Measurements from ENCODE around the gene FAM229B.
A peak's percentile ranks its signal among the peaks of the same experiment; 100 is the strongest.

Gene FAM229B

DNA sequence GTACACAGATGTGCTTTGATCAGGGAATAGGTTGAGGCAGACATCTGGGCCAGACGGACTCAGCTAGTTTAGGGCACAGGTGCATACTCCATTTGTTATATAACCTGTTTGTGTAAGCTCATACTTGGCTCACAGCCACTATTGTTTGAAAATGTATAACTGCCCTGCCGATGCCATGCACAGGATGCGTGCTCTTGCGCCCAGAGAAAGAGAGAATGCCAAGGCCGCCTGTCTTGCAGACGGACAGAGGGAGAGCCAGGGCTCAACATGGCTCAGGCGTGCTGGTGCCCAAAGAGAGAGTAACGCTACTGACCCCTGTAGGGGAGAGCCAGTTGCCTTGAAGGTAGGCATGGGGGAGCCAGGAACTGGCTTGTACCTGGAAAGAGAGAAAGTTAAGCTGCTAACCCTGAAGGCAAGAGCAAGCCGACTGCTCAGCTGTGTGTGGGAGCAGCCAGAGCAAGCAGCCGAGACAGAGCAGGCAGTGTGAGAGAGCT lies 57.7 kb downstream of the FAM229B start:
- no peaks in the 10 kb centered on the region for H3K79me2 ChIP-seq (ENCODE audit: control insufficient read depth, insufficient read depth, low read length)
- no peak overlapping the region for H3K18ac ChIP-seq (ENCODE audit: low read length)
- DNase-seq, result peak; percentile 10

DNA sequence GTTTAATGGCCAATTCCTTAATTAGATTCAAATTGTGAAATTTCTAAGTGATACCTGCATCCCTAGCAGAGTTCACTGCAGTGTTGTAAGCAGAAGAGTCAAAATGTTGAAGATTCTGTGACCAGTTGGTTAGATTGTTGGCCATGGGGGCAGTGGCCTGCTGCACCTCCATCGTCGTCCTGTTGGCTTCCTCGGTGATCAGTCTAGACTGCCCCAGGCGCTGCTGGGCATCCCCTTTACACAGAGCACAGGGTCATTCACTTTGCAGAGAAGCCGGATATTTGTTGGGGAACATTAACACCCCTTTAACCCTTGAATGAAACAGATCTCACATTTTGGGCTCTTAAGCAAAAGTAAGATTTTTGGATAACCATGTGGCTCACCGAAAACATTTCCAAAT lies 60.7 kb downstream of the FAM229B start:
- no peak overlapping the region for H3K23ac ChIP-seq (ENCODE audit: low read length)
- no CpG with 5 or more reads among the region's 6 CpGs for WGBS (ENCODE audit: extremely low coverage, insufficient coverage, low lambda C conversion rate)

More for the DNA sequence above, 57.7 kb downstream of the FAM229B start:
- no peaks in the 10 kb centered on the region for H3K4me1 ChIP-seq (ENCODE audit: control insufficient read depth, low read depth, low read length)
- no peak overlapping the region for H3K4ac ChIP-seq (ENCODE audit: low read depth, low read length)
- no peak overlapping the region for H2BK15ac ChIP-seq (replicated peaks; ENCODE audit: low read depth)
- H3K27me3 ChIP-seq (ENCODE audit: insufficient read depth, low read length, poor library complexity), result no peaks in the 10 kb centered on the region
- no peak overlapping the region for H2AK5ac ChIP-seq (ENCODE audit: low read length)
- H4K8ac ChIP-seq (ENCODE audit: low read depth, low read length), result no peak overlapping the region
- no peak overlapping the region for H3K4me2 ChIP-seq (ENCODE audit: low read length)
- no peak overlapping the region for H3K23ac ChIP-seq (ENCODE audit: low read length)
- no peak overlapping the region for H3K9ac ChIP-seq (ENCODE audit: low read length)
- H2BK120ac ChIP-seq (ENCODE audit: low read depth, low read length), result no peak overlapping the region
- no peak overlapping the region for H3K27ac ChIP-seq (ENCODE audit: low read depth, low read length)
- no peaks in the 10 kb centered on the region for H3K36me3 ChIP-seq (ENCODE audit: control insufficient read depth, insufficient read depth, low read length)
- no peak overlapping the region for H3K4me3 ChIP-seq (ENCODE audit: low read length)
- no CpG with 5 or more reads among the region's 10 CpGs for WGBS (ENCODE audit: extremely low coverage, insufficient coverage, low lambda C conversion rate)
- no peak overlapping the region for H3K56ac ChIP-seq (ENCODE audit: low read length)
- no peak overlapping the region for H4K5ac ChIP-seq (ENCODE audit: low read length)
- no peaks in the 10 kb centered on the region for H3K79me1 ChIP-seq (ENCODE audit: low read length)
- no peak overlapping the region for H2BK5ac ChIP-seq (ENCODE audit: low read length)

DNA sequence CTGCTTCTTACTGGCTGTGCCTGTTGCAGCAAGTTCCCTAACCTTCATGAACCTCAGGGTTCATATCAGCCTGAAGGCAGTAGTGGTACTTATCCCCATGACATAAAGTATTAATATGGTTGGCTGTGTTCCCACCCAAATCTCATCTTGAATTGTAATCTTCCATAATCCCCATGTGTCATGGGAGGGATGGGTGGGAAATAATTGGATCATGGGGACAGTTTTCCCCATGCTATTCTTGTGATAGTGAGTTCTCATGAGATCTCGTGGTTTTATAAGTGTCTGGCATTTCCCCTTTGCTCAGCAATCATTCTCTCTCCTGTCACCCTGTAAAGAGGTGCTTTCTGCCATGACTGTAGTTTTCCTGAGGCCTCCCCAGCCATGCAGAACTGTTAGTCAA lies 61.8 kb downstream of the FAM229B start:
- H3K23ac ChIP-seq (ENCODE audit: low read length), result no peak overlapping the region
- no peak for DNase-seq
- H3K27me3 ChIP-seq (ENCODE audit: insufficient read depth, low read length, poor library complexity), result no peaks in the 10 kb centered on the region
- H4K5ac ChIP-seq (ENCODE audit: low read length), result no peak overlapping the region
- H2AK5ac ChIP-seq (ENCODE audit: low read length), result no peak overlapping the region
- no peaks in the 10 kb centered on the region for H3K79me2 ChIP-seq (ENCODE audit: control insufficient read depth, insufficient read depth, low read length)
- no peaks in the 10 kb centered on the region for H3K36me3 ChIP-seq (ENCODE audit: control insufficient read depth, insufficient read depth, low read length)
- no CpG with 5 or more reads among the region's 1 CpG for WGBS (ENCODE audit: extremely low coverage, insufficient coverage, low lambda C conversion rate)
- no peaks in the 10 kb centered on the region for H3K4me1 ChIP-seq (ENCODE audit: control insufficient read depth, low read depth, low read length)
- H4K8ac ChIP-seq (ENCODE audit: low read depth, low read length), result no peak overlapping the region
- no peak overlapping the region for H2BK15ac ChIP-seq (replicated peaks; ENCODE audit: low read depth)
- H3K27ac ChIP-seq (ENCODE audit: low read depth, low read length), result no peak overlapping the region
- H3K56ac ChIP-seq (ENCODE audit: low read length), result no peak overlapping the region
- H3K4me3 ChIP-seq (ENCODE audit: low read length), result no peak overlapping the region
- H3K18ac ChIP-seq (ENCODE audit: low read length), result no peak overlapping the region
- H3K9ac ChIP-seq (ENCODE audit: low read length), result no peak overlapping the region
- no peak overlapping the region for H2BK5ac ChIP-seq (ENCODE audit: low read length)
- no peak overlapping the region for H2BK120ac ChIP-seq (ENCODE audit: low read depth, low read length)
- no peak overlapping the region for H3K4me2 ChIP-seq (ENCODE audit: low read length)
- no peak overlapping the region for H3K4ac ChIP-seq (ENCODE audit: low read depth, low read length)
- no peaks in the 10 kb centered on the region for H3K79me1 ChIP-seq (ENCODE audit: low read length)

More for the DNA sequence above, 60.7 kb downstream of the FAM229B start:
- no peak overlapping the region for H2BK5ac ChIP-seq (ENCODE audit: low read length)
- H3K79me1 ChIP-seq (ENCODE audit: low read length), result no peaks in the 10 kb centered on the region
- H3K4me3 ChIP-seq (ENCODE audit: low read length), result no peak overlapping the region
- DNase-seq, result no peak
- no peak overlapping the region for H2BK120ac ChIP-seq (ENCODE audit: low read depth, low read length)
- H2BK15ac ChIP-seq (replicated peaks; ENCODE audit: low read depth), result no peak overlapping the region
- H2AK5ac ChIP-seq (ENCODE audit: low read length), result no peak overlapping the region
- no peaks in the 10 kb centered on the region for H3K4me1 ChIP-seq (ENCODE audit: control insufficient read depth, low read depth, low read length)
- no peak overlapping the region for H3K4ac ChIP-seq (ENCODE audit: low read depth, low read length)
- no peak overlapping the region for H3K4me2 ChIP-seq (ENCODE audit: low read length)
- H3K27me3 ChIP-seq (ENCODE audit: insufficient read depth, low read length, poor library complexity), result no peaks in the 10 kb centered on the region
- no peak overlapping the region for H3K27ac ChIP-seq (ENCODE audit: low read depth, low read length)
- H3K36me3 ChIP-seq (ENCODE audit: control insufficient read depth, insufficient read depth, low read length), result no peaks in the 10 kb centered on the region
- no peak overlapping the region for H3K18ac ChIP-seq (ENCODE audit: low read length)
- no peaks in the 10 kb centered on the region for H3K79me2 ChIP-seq (ENCODE audit: control insufficient read depth, insufficient read depth, low read length)
- H4K5ac ChIP-seq (ENCODE audit: low read length), result no peak overlapping the region
- H4K8ac ChIP-seq (ENCODE audit: low read depth, low read length), result no peak overlapping the region
- no peak overlapping the region for H3K56ac ChIP-seq (ENCODE audit: low read length)
- H3K9ac ChIP-seq (ENCODE audit: low read length), result no peak overlapping the region

DNA sequence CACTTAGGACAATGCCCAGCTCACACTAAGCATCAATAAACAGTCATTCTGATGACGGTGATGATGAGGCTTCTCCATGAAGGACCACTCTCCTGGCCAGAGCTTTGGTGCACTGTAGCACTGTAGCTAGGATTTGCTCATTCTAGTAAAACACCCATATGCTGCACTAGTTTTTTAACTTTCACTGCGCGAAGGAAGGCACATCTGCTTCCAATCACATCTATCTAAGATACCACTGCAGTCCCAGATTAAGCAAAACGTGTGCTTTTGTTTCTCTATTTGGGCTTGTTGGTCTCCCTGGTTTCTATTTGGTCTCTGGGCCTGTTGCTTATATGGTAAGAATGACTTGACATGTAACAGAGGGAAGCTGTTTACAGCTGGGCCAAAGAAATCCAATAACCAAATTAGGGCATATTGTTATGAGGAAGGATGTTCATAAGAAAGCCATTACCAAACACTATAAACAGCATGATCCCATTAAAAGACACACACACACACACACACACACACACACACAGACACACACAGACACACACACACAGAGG lies 62.4 kb downstream of the FAM229B start:
- no peak overlapping the region for H3K27ac ChIP-seq (ENCODE audit: low read depth, low read length)

DNA sequence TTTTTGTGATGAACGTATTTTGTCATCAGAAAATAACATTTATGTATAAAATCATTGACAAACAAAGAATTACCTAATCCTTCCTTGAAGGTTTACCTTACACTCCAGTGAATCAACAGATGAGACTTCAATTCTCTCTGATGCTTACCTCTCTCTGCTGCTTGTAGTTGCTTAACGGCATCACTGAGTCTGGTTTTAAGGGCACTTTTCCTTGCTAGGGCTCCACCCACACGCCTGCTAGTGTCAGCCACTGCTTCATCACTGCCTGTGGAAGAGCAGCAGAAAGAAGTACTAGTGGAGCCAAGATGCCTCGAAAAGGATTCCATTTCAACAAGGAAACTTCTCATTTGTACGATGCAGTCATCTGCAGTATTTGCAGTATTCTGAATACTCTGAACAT lies 63.0 kb downstream of the FAM229B start:
- Histone ChIP-seq H3K4me2 (ENCODE audit: low read length) (no peak overlapping the region), H2AK5ac (ENCODE audit: low read length) (no peak overlapping the region), H3K18ac (ENCODE audit: low read length) (no peak overlapping the region), H2BK15ac (replicated peaks; ENCODE audit: low read depth) (no peak overlapping the region), H3K56ac (ENCODE audit: low read length) (no peak overlapping the region), H3K27me3 (ENCODE audit: insufficient read depth, low read length, poor library complexity) (no peaks in the 10 kb centered on the region), H3K36me3 (ENCODE audit: control insufficient read depth, insufficient read depth, low read length) (no peaks in the 10 kb centered on the region), H2BK120ac (ENCODE audit: low read depth, low read length) (no peak overlapping the region), H3K4ac (ENCODE audit: low read depth, low read length) (no peak overlapping the region), H3K4me1 (ENCODE audit: control insufficient read depth, low read depth, low read length) (no peaks in the 10 kb centered on the region), H3K27ac (ENCODE audit: low read depth, low read length) (no peak overlapping the region), H3K4me3 (ENCODE audit: low read length) (no peak overlapping the region), H3K79me2 (ENCODE audit: control insufficient read depth, insufficient read depth, low read length) (no peaks in the 10 kb centered on the region), H3K9ac (ENCODE audit: low read length) (no peak overlapping the region), H2BK5ac (ENCODE audit: low read length) (no peak overlapping the region), H4K5ac (ENCODE audit: low read length) (no peak overlapping the region), H4K8ac (ENCODE audit: low read depth, low read length) (no peak overlapping the region), H3K23ac (ENCODE audit: low read length) (no peak overlapping the region), H3K79me1 (ENCODE audit: low read length) (no peaks in the 10 kb centered on the region)
- DNase-seq, result no peak
- WGBS (ENCODE audit: extremely low coverage, insufficient coverage, low lambda C conversion rate), result no CpG with 5 or more reads among the region's 5 CpGs

More for the DNA sequence above, 62.4 kb downstream of the FAM229B start:
- H2BK15ac ChIP-seq (replicated peaks; ENCODE audit: low read depth), result no peak overlapping the region
- H3K23ac ChIP-seq (ENCODE audit: low read length), result no peak overlapping the region
- no peak overlapping the region for H3K56ac ChIP-seq (ENCODE audit: low read length)
- no peaks in the 10 kb centered on the region for H3K79me2 ChIP-seq (ENCODE audit: control insufficient read depth, insufficient read depth, low read length)
- no peaks in the 10 kb centered on the region for H3K79me1 ChIP-seq (ENCODE audit: low read length)
- no peak overlapping the region for H3K4me3 ChIP-seq (ENCODE audit: low read length)
- no peaks in the 10 kb centered on the region for H3K27me3 ChIP-seq (ENCODE audit: insufficient read depth, low read length, poor library complexity)
- H2AK5ac ChIP-seq (ENCODE audit: low read length), result no peak overlapping the region
- H3K9ac ChIP-seq (ENCODE audit: low read length), result no peak overlapping the region
- no peak overlapping the region for H3K4me2 ChIP-seq (ENCODE audit: low read length)
- H4K8ac ChIP-seq (ENCODE audit: low read depth, low read length), result no peak overlapping the region
- H3K18ac ChIP-seq (ENCODE audit: low read length), result no peak overlapping the region
- no peaks in the 10 kb centered on the region for H3K4me1 ChIP-seq (ENCODE audit: control insufficient read depth, low read depth, low read length)
- no peak overlapping the region for H3K4ac ChIP-seq (ENCODE audit: low read depth, low read length)
- no peak overlapping the region for H2BK120ac ChIP-seq (ENCODE audit: low read depth, low read length)
- no peak for DNase-seq
- H3K36me3 ChIP-seq (ENCODE audit: control insufficient read depth, insufficient read depth, low read length), result no peaks in the 10 kb centered on the region
- WGBS (ENCODE audit: extremely low coverage, insufficient coverage, low lambda C conversion rate), result no CpG with 5 or more reads among the region's 4 CpGs
- H4K5ac ChIP-seq (ENCODE audit: low read length), result no peak overlapping the region
- no peak overlapping the region for H2BK5ac ChIP-seq (ENCODE audit: low read length)
